ENCODE results near the gene TESPA1.
A peak's percentile ranks its signal among the peaks of the same experiment; 100 is the strongest.
"Not testable (repeated sequence)": the region's sequence is repeated elsewhere in the genome, so short reads cannot be mapped to it uniquely, and the experiment has no call there.

Gene TESPA1

GRCh38 chr12:54986773-54987172 is 2.2 kb upstream of the TESPA1 start:
- DNase-seq (ENCODE audit: low read depth in 2 of 2): not testable (repeated sequence)

- DNase-seq (ENCODE audit: low read depth in 2 of 2): peak in 1 of 2 donors; percentile 23
These were observed 943 bp downstream of the TESPA1 start for GRCh38 chr12:54983536-54984101.

GRCh38 chr12:54981796-54982195 is 2.8 kb downstream of the TESPA1 start:
- peak in 1 of 2 donors; percentile 38 for DNase-seq (ENCODE audit: low read depth in 2 of 2)

DNA sequence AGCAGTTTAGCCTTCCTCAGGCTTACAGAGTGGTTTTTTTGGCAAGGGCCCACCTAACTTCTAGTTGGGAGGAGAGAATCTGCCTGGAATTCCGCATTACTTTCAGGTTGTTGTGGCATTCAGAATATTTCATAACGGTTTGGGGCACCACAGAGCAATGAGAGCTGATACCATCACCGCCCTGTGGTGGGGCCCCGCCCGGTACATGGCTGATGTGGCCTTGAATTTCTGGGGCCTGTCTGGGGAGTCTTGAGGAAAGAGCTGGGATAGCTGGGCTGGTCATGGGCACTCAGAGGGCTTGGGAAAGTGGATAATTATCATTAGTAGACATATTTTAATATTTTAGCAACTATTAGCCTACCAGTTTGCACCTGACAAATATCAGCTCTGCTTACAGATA is 4.2 kb downstream of the TESPA1 start:
- peak in 1 of 2 donors; percentile 31 for DNase-seq (ENCODE audit: low read depth in 2 of 2)

- no peak for DNase-seq (ENCODE audit: low read depth in 2 of 2)
These were observed 6.7 kb downstream of the TESPA1 start for GRCh38 chr12:54977857-54978256.

GRCh38 chr12:54977155-54977554 is 7.4 kb downstream of the TESPA1 start:
- DNase-seq (ENCODE audit: low read depth in 2 of 2): no peak

- DNase-seq (ENCODE audit: low read depth in 2 of 2): no peak
These were observed 8.7 kb downstream of the TESPA1 start for GRCh38 chr12:54975875-54976274.

DNA sequence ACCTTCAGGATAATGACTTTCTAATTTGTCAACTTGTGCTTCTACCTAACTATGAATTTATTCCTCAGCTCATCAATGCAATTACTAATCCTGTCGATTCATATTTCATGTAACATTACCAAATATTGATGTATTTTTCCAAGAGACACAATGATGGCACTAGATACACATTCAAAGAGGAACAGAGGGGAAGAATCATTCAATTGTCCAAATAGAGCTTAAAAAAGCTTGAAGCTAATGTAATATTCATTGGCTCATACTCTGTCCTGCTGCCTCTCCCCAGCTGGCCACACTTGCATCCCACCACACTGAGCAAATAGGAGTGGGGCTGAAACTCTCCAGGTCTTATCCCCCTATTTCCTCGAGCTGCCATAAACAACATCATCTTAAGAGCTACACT is 9.3 kb downstream of the TESPA1 start:
- DNase-seq (ENCODE audit: low read depth in 2 of 2): no peak

GRCh38 chr12:54974279-54974678 is 10.3 kb downstream of the TESPA1 start:
- no peak for DNase-seq (ENCODE audit: low read depth in 2 of 2)

DNA sequence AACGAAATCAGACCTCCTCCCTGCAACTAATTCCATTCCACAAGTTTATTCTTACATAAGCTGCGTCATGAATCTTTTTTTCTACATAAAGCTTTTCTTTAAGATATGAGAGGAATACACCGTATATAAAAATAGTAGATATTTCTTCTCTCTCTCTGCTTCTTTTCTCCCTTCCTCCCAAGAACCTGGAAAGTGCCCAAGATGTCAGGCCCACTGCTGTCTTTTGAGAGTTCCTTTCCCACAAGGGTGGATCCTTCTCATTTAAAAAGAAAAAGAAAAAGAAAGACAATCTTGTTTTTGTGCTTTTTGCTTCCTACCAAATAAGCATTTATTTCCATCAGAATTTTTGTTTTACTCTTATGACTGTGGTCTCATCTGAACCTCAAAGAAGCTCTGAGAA is 11.0 kb downstream of the TESPA1 start:
- DNase-seq (ENCODE audit: low read depth in 2 of 2): no peak

- no peak for DNase-seq (ENCODE audit: low read depth in 2 of 2)
These were observed 13.8 kb downstream of the TESPA1 start for GRCh38 chr12:54970741-54971140.

DNA sequence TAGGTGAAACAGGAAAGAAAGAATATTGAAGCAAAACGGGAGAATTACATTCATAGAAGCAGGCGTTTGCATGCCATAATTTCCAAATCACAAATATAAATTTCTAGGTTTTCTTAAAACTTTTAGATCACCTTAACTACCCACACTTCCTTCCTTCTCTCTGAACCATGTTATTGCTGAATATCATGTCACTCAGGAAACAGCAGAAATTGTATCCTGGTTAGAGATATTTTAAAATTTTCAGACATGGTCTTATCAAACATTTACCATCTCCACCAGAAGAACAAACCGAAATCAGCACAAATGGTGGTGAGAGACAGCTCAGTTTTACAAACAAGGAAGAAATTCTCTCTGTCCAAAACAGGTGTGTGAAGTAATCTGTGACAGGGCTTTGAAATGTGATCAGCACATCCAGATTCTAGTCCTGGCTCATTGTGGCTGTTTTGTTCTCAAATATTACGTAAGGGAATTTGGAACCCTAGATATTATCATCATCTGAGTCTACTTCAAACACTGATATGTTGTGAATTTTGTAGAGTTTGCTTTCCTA is 16.3 kb downstream of the TESPA1 start:
- DNase-seq (ENCODE audit: low read depth in 2 of 2): no peak

- no peak for DNase-seq (ENCODE audit: low read depth in 2 of 2)
These were observed 17.1 kb downstream of the TESPA1 start for GRCh38 chr12:54967461-54967860.

DNA sequence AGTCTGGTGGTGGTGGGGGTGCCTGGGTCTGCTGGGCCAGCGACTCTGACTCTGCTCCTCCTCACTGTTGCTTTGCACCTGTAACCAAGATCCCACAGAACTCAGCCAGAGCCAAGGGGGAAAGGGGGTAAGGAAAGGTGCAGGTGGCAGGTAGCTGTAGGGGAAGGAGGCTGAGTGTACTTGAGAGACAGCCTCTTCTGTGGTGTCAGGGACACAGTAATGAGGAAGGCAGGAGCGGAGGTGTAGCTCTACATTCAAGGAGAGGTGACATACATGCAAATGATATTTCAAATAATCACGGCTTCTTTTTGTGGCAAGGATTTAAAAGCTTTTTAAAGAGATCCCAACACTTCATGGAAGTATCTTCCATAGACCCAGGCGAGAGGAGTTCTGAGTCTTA is 23.4 kb downstream of the TESPA1 start:
- DNase-seq (ENCODE audit: low read depth in 2 of 2): no peak

- DNase-seq (ENCODE audit: low read depth in 2 of 2): no peak
These were observed 25.1 kb downstream of the TESPA1 start for GRCh38 chr12:54959291-54960018.

DNA sequence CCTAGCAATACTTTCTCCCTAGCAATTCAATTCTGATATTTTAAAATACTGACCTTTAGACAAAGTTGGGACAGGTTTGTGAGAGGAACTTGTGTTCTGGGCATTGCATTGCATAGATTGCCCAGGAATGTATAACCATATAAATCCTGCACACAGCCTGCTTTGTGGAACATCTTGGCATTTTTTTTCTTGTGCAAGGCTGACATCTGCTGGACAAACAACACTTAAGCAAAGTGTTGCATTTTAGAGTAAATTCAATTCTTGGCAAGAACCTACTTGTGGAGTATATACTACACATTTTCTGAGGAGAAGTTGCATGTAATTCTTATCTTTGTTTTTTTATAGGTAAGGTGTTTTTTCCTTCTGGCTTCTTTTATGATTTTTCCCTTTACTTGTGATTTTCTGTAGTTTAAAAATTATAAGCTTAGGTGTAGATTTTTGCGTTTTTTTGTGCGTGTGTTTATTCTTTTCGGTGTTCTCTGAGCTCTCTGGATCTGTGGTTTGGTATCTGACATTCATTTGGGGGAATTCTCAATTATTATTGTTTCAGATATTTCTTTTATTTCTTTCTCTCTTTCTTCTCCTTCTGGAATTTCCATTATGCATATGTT is 26.4 kb downstream of the TESPA1 start:
- DNase-seq (ENCODE audit: low read depth in 2 of 2): no peak

DNA sequence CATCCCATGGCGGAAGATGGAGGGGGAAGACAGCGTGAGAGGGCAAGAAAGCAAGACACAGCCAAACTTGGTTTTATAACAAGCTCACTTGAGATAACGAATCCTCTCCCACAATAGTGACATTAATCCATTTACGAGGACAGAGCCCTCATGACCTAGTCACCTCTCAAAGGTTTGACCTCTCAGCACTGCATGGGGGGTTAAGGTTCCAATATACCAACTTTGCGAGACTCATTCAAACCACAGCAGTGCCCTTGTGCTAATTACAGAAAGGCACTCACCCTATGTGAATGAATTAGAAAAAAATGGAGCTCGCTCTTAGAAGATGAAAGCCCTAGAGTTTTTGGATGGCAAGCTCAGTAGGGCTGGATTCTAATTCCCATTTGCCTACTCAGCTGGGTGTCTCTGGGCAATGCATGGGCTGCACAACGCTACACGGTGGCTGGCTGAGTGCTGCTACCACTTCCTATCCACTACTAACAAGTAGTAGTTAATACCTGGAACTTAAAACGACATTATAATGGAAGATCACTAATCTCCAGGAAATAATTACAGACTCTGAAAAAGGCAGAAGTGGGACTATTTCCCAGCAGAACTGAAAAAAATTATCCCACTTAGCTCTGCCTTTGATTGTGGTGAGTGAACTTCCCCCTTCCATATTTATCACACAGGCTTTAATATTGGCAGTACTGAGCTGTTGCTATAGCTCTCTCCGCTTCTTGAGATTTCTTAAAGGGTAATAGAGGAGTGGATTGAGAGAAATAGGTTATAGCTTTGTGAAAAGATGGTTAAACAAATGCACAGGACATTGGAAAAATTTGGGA is 27.5 kb downstream of the TESPA1 start:
- DNase-seq (ENCODE audit: low read depth in 2 of 2): no peak

DNA sequence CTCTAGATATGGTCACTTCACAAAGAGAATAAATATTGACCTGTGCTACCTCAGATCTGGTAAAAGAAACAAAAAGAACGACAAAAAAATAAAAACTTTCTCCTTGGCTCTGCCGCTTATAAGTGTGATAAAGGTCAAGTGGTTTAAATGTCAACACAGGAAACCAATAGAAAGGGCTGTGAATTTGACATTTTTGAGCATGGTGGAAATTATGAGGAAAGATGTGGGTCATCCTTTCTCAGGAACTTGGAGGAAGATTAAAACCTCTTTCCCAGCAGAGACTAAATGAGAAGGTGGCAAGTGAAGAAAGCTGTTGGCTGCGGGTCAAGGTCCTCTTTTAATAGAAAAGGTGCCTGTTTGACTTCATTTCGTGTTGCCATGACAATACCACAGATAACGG is 28.2 kb downstream of the TESPA1 start:
- no peak for DNase-seq (ENCODE audit: low read depth in 2 of 2)

DNA sequence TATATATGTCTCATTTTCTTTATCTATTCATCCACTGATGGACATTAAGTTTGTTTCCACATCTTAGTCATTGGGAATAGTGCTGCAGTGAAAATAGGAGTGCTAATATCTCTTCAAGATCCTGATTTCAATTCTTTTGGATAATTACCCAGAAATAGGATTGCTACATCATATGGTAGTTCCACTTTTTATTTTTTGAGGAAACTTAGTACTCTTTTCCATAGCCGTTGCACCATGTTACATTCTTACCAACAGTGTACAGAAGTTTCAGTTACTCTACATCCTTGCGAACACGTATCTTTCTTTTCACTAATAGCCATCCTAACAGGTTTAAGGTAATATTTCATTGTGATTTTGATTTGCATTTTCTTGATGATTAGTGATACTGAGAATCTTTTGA is 29.8 kb downstream of the TESPA1 start:
- no peak for DNase-seq (ENCODE audit: low read depth in 2 of 2)

GRCh38 chr12:54954228-54954627 is 30.3 kb downstream of the TESPA1 start:
- DNase-seq (ENCODE audit: low read depth in 2 of 2): no peak

GRCh38 chr12:54950071-54950727 is 34.4 kb downstream of the TESPA1 start:
- DNase-seq (ENCODE audit: low read depth in 2 of 2): no peak
